WTC11 (cell line): ENCODE data around the gene CELF2. TPM values are rescaled to one million over a fixed set of nuclear protein-coding genes. Genes with fewer than 3 reads are reported as not detected.

Source experiments
- ATAC-seq: fragments of 200-7000 bp; cut with Tn5 transposase; 2 replicates; pipeline ENCODE4 v1.10.0; 2021; ENCODE audit warnings: mild to moderate bottlenecking, moderate library complexity
- CTCF ChIA-PET: fragments of 300-600 bp; sonication (Branson Sonifier 250); formaldehyde crosslinking; loops from one replicate; lab custom pipeline; 2021; ENCODE audit warnings: antibody characterized with exemption; lab: Charles Lee
- POLR2A ChIA-PET: fragments of 350-600 bp; sonication (Branson Sonifier 250); formaldehyde crosslinking; loops from one replicate; lab custom pipeline; 2021; ENCODE audit warnings: antibody characterized with exemption; lab: Charles Lee
- DNase-seq: peaks from one replicate; pipeline ENCODE4 v3.0.0; 2021; ENCODE audit warnings: low spot score
- H3K27ac Mint-ChIP-seq: 2 replicates; pipeline ENCODE4 v1.8.0; 2021; ENCODE audit warnings: mixed read lengths
- H3K27me3 Mint-ChIP-seq: 2 replicates; pipeline ENCODE4 v1.8.0; 2021; ENCODE audit warnings: low read depth, mild to moderate bottlenecking, moderate library complexity, mixed read lengths
- H3K36me3 Mint-ChIP-seq: 2 replicates; pipeline ENCODE4 v1.8.0; 2021; ENCODE audit warnings: mixed read lengths
- H3K4me1 Mint-ChIP-seq: 2 replicates; pipeline ENCODE4 v1.8.0; 2022; ENCODE audit warnings: mixed read lengths
- H3K4me3 Mint-ChIP-seq: 2 replicates; pipeline ENCODE4 v1.8.0; 2021; ENCODE audit warnings: mild to moderate bottlenecking, moderate library complexity, mixed read lengths
- H3K9me3 Mint-ChIP-seq: 2 replicates; pipeline ENCODE4 v1.8.0; 2021; ENCODE audit warnings: mixed read lengths
- AR ChIP-seq: fragments of 250-450 bp; sonication (Bioruptor Pico); IDR thresholded peaks from 2 replicates; pipeline ENCODE4 v1.9.0; 2021; ENCODE audit warnings: mild to moderate bottlenecking
- ATF2 ChIP-seq: sonication (generic); formaldehyde crosslinking; IDR thresholded peaks from 2 replicates; pipeline ENCODE4 v1.8.1; 2022; ENCODE audit warnings: low read depth, missing genetic modification reagents, borderline replicate concordance
- ATF3 ChIP-seq: sonication (generic); formaldehyde crosslinking; conservative IDR thresholded peaks from 2 replicates; pipeline ENCODE4 v1.8.1; 2022; ENCODE audit warnings: mild to moderate bottlenecking, missing genetic modification reagents
- CTCF ChIP-seq: fragments of 200-600 bp; IDR thresholded peaks from 2 replicates; pipeline ENCODE4 v1.8.0; 2022; ENCODE audit warnings: antibody characterized with exemption
- E2F1 ChIP-seq: sonication (generic); formaldehyde crosslinking; IDR thresholded peaks from 2 replicates; pipeline ENCODE4 v1.8.0; 2022; ENCODE audit warnings: mild to moderate bottlenecking, missing genetic modification reagents
- ESRRA ChIP-seq: sonication (generic); formaldehyde crosslinking; IDR thresholded peaks from 2 replicates; pipeline ENCODE4 v1.8.1; 2022; ENCODE audit warnings: mild to moderate bottlenecking, missing genetic modification reagents, borderline replicate concordance
- FOXK1 ChIP-seq: sonication (generic); formaldehyde crosslinking; IDR thresholded peaks from 2 replicates; pipeline ENCODE4 v1.8.0; 2022; ENCODE audit warnings: mild to moderate bottlenecking, moderate library complexity, missing genetic modification reagents
- GABPB1 ChIP-seq: sonication (generic); formaldehyde crosslinking; IDR thresholded peaks from 2 replicates; pipeline ENCODE4 v1.8.1; 2023; ENCODE audit warnings: mild to moderate bottlenecking, missing genetic modification reagents
- IRF1 ChIP-seq: sonication (generic); formaldehyde crosslinking; IDR thresholded peaks from 2 replicates; pipeline ENCODE4 v1.8.0; 2023; ENCODE audit warnings: missing genetic modification reagents
- IRF2 ChIP-seq: sonication (generic); formaldehyde crosslinking; IDR thresholded peaks from 2 replicates; pipeline ENCODE4 v1.8.0; 2022; ENCODE audit warnings: low read depth, missing genetic modification reagents, borderline replicate concordance
- JAZF1 ChIP-seq: fragments of 250-450 bp; sonication (Bioruptor Pico); IDR thresholded peaks from 2 replicates; pipeline ENCODE4 v1.9.0; 2021; ENCODE audit warnings: moderate library complexity, mild to moderate bottlenecking, inconsistent platforms
- MLX ChIP-seq: sonication (generic); formaldehyde crosslinking; IDR thresholded peaks from 2 replicates; pipeline ENCODE4 v1.8.1; 2023; ENCODE audit warnings: mild to moderate bottlenecking, missing genetic modification reagents, moderate library complexity
- NFATC4 ChIP-seq: fragments of 250-450 bp; sonication (Bioruptor Pico); IDR thresholded peaks from 2 replicates; pipeline ENCODE4 v1.9.0; 2021; ENCODE audit warnings: mild to moderate bottlenecking
- NR3C1 ChIP-seq: sonication (generic); formaldehyde crosslinking; conservative IDR thresholded peaks from 2 replicates; pipeline ENCODE4 v1.8.1; 2023; ENCODE audit warnings: low read depth, mild to moderate bottlenecking, missing genetic modification reagents
- OVOL2 ChIP-seq: fragments of 250-450 bp; sonication (Bioruptor Pico); IDR thresholded peaks from 2 replicates; pipeline ENCODE4 v1.9.0; 2021; ENCODE audit warnings: mild to moderate bottlenecking, borderline replicate concordance
- RORB ChIP-seq: fragments of 250-450 bp; sonication (Bioruptor Pico); IDR thresholded peaks from 2 replicates; pipeline ENCODE4 v1.9.0; 2021; ENCODE audit warnings: mild to moderate bottlenecking
- SMAD4 ChIP-seq: sonication (generic); formaldehyde crosslinking; IDR thresholded peaks from 2 replicates; pipeline ENCODE4 v1.8.0; 2022; ENCODE audit warnings: mild to moderate bottlenecking, missing genetic modification reagents
- SP1 ChIP-seq: sonication (generic); formaldehyde crosslinking; conservative IDR thresholded peaks from 2 replicates; pipeline ENCODE4 v1.8.1; 2022; ENCODE audit warnings: missing genetic modification reagents
- TCF7 ChIP-seq: sonication (generic); formaldehyde crosslinking; IDR thresholded peaks from 2 replicates; pipeline ENCODE4 v1.8.0; 2022; ENCODE audit warnings: mild to moderate bottlenecking, low read depth, missing genetic modification reagents, moderate library complexity
- TEAD1 ChIP-seq: sonication (generic); formaldehyde crosslinking; IDR thresholded peaks from 2 replicates; pipeline ENCODE4 v1.8.0; 2022; ENCODE audit warnings: mild to moderate bottlenecking, missing genetic modification reagents
- ZMAT4 ChIP-seq: fragments of 250-450 bp; sonication (Bioruptor Pico); IDR thresholded peaks from 2 replicates; pipeline ENCODE4 v1.9.0; 2021; ENCODE audit warnings: mild to moderate bottlenecking
- ZNF138 ChIP-seq: sonication (generic); formaldehyde crosslinking; conservative IDR thresholded peaks from 2 replicates; pipeline ENCODE4 v1.8.1; 2022; ENCODE audit warnings: mild to moderate bottlenecking, moderate library complexity, missing genetic modification reagents
- ZNF219 ChIP-seq: sonication (generic); formaldehyde crosslinking; IDR thresholded peaks from 2 replicates; pipeline ENCODE4 v1.8.0; 2023; ENCODE audit warnings: missing genetic modification reagents, mild to moderate bottlenecking, borderline replicate concordance
- total RNA-seq: library from RNA; stranded (reverse); gene quantifications from 3 replicates; pipeline ENCODE4 v1.2.3, GENCODE V29; 2021

CELF2 gene
- total RNA-seq, 1 experiment from 2014 or later: 24.6 TPM

GRCh38 chr10:10976652-10977051, 41.0 kb upstream of the CELF2 start:
- ChIA-PET POLR2A (no interaction called here), CTCF (interaction anchor here (0.6 kb wide), 1 partner anchor 606 kb away, joined by 4 read pairs; no protein-coding TSS in a partner anchor)
- no peaks in the 10 kb centered on the region for H3K27me3 Mint-ChIP-seq
- H3K4me1 Mint-ChIP-seq: no peaks in the 10 kb centered on the region
- H3K9me3 Mint-ChIP-seq: peaks cover 11% of the 10 kb centered on the region
- peaks cover 3% of the 10 kb centered on the region for H3K36me3 Mint-ChIP-seq
- no peak for TF ChIP-seq IRF1 (CRISPR knock-in tag)
- no peak overlapping the region for H3K27ac Mint-ChIP-seq
- DNase-seq (no peak), ATAC-seq (no peak)
- H3K4me3 Mint-ChIP-seq: no peak overlapping the region

- TF ChIP-seq IRF2: no peak
- TF ChIP-seq SP1 (CRISPR knock-in tag): no peak
- TF ChIP-seq ESRRA (CRISPR knock-in tag): no peak
- no peak for TF ChIP-seq TEAD1 (CRISPR knock-in tag)
- no peak for TF ChIP-seq ZNF219 (CRISPR knock-in tag)
- no peak for TF ChIP-seq ZNF138 (CRISPR knock-in tag)
- TF ChIP-seq MLX: no peak
- no peak for TF ChIP-seq FOXK1 (CRISPR knock-in tag)
- no peak for TF ChIP-seq GABPB1 (CRISPR knock-in tag)
- TF ChIP-seq TCF7 (CRISPR knock-in tag): no peak
- no peak for TF ChIP-seq NFATC4 (CRISPR knock-in tag)
- no peak for TF ChIP-seq OVOL2 (CRISPR knock-in tag)
- Mint-ChIP-seq H3K27me3 (no peaks in the 10 kb centered on the region), H3K27ac (no peak overlapping the region), H3K4me1 (no peaks in the 10 kb centered on the region), H3K9me3 (peaks cover 11% of the 10 kb centered on the region), H3K4me3 (no peak overlapping the region), H3K36me3 (peaks cover 3% of the 10 kb centered on the region)
- ATAC-seq (no peak), DNase-seq (no peak)
- ChIA-PET CTCF (interaction anchor here (0.6 kb wide), 1 partner anchor 607 kb away, joined by 4 read pairs; no protein-coding TSS in a partner anchor), POLR2A (no interaction called here)
These were observed 40.3 kb upstream of the CELF2 start for GRCh38 chr10:10977226-10977956.

- no peak overlapping the region for H3K4me3 Mint-ChIP-seq
- H3K9me3 Mint-ChIP-seq: peaks cover 11% of the 10 kb centered on the region
- H3K36me3 Mint-ChIP-seq: peaks cover 3% of the 10 kb centered on the region
- DNase-seq: no peak
- ATAC-seq: no peak
- H3K27me3 Mint-ChIP-seq: no peaks in the 10 kb centered on the region
- ChIA-PET POLR2A (no interaction called here), CTCF (no interaction called here)
- H3K27ac Mint-ChIP-seq: no peak overlapping the region
- H3K4me1 Mint-ChIP-seq: no peaks in the 10 kb centered on the region
- TF ChIP-seq E2F1 (no peak), FOXK1 (CRISPR knock-in tag) (no peak), ZMAT4 (CRISPR knock-in tag) (no peak), ATF2 (no peak), AR (no peak), NR3C1 (CRISPR knock-in tag) (no peak), JAZF1 (no peak), ATF3 (CRISPR knock-in tag) (no peak), RORB (CRISPR knock-in tag) (no peak), GABPB1 (CRISPR knock-in tag) (no peak), OVOL2 (CRISPR knock-in tag) (no peak), CTCF (no peak), NFATC4 (CRISPR knock-in tag) (no peak), SMAD4 (CRISPR knock-in tag) (no peak)
These were observed 39.7 kb upstream of the CELF2 start for GRCh38 chr10:10977978-10978377.
